CD4-positive, alpha-beta T cell treated with Interleukin-15 for 4 hours (primary cell): ENCODE results near the gene DHRS13.
A peak's percentile ranks its signal among the peaks of the same experiment; 100 is the strongest.

Source experiments
- DNase-seq: peaks from one replicate; pipeline ENCODE4 v3.0.0-alpha.2; 2020; ENCODE audit warnings: low spot score

DHRS13 gene

GRCh38 chr17:28857905-28858800 is 44.7 kb downstream of the DHRS13 start:
- DNase-seq: no peak

GRCh38 chr17:28856028-28856574 is 46.8 kb downstream of the DHRS13 start:
- DNase-seq: no peak

- no peak for DNase-seq
Observed at GRCh38 chr17:28855336-28855679, 47.6 kb downstream of the DHRS13 start.

GRCh38 chr17:28854457-28855335 is 48.2 kb downstream of the DHRS13 start, which contains the start of gene ERAL1:
Gene ERAL1, plus strand, starts transcription at chr17:28855016. Its CDS starts 19 bp downstream, at chr17:28855035.
- peak; percentile 78 for DNase-seq

- DNase-seq: no peak
Observed at GRCh38 chr17:28853295-28853694, 49.6 kb downstream of the DHRS13 start.

- DNase-seq: no peak
Observed at GRCh38 chr17:28849281-28849680, 53.6 kb downstream of the DHRS13 start.

- peak; percentile 45 for DNase-seq
Observed at GRCh38 chr17:28848667-28849066, 54.2 kb downstream of the DHRS13 start.
